SK-N-SH treated with all-trans-retinoic acid at 6 μM for 48 hours (cell line): Measurements from ENCODE around the gene NCAM2.

Source experiments
- ATAC-seq: fragments of 200-7000 bp; cut with Tn5 transposase; 3 replicates; pipeline ENCODE4 v1.9.1; 2020; ENCODE audit warnings: mild to moderate bottlenecking, moderate library complexity
- ARNTL ChIP-seq: fragments of 450-650 bp; formaldehyde crosslinking; IDR thresholded peaks from 2 replicates; pipeline ENCODE4 v1.5.0; 2020; ENCODE audit warnings: low read depth, mild to moderate bottlenecking, moderate library complexity, borderline replicate concordance
- BACH2 ChIP-seq: fragments of 250-450 bp; sonication (Bioruptor Pico); IDR thresholded peaks from 2 replicates; pipeline ENCODE4 v1.9.0; 2021; ENCODE audit warnings: mild to moderate bottlenecking, borderline replicate concordance
- CREB5 ChIP-seq: fragments of 250-450 bp; sonication (Bioruptor Pico); IDR thresholded peaks from 2 replicates; pipeline ENCODE4 v1.5.1; 2020; ENCODE audit warnings: low read depth, mild to moderate bottlenecking, moderate library complexity
- CSDC2 ChIP-seq: fragments of 250-450 bp; sonication (Bioruptor Pico); IDR thresholded peaks from 2 replicates; pipeline ENCODE4 v1.5.0; 2020; ENCODE audit warnings: mild to moderate bottlenecking, moderate library complexity
- CSRNP3 ChIP-seq: fragments of 250-450 bp; sonication (Bioruptor Pico); IDR thresholded peaks from 2 replicates; pipeline ENCODE4 v1.5.1; 2021; ENCODE audit warnings: mild to moderate bottlenecking, moderate library complexity
- ESRRG ChIP-seq: fragments of 250-450 bp; sonication (Bioruptor Pico); IDR thresholded peaks from 2 replicates; pipeline ENCODE4 v1.6.1; 2021; ENCODE audit warnings: mild to moderate bottlenecking
- GLIS3 ChIP-seq: fragments of 250-450 bp; sonication (Bioruptor Pico); IDR thresholded peaks from 2 replicates; pipeline ENCODE4 v1.5.0; 2020; ENCODE audit warnings: mild to moderate bottlenecking, moderate library complexity
- OSR1 ChIP-seq: fragments of 250-450 bp; sonication (Bioruptor Pico); IDR thresholded peaks from 2 replicates; pipeline ENCODE4 v1.8.0; 2022; ENCODE audit warnings: moderate library complexity, mild to moderate bottlenecking, inconsistent platforms
- PATZ1 ChIP-seq: fragments of 250-450 bp; sonication (Bioruptor Pico); IDR thresholded peaks from 2 replicates; pipeline ENCODE4 v1.8.0; 2020; ENCODE audit warnings: mild to moderate bottlenecking, moderate library complexity, borderline replicate concordance
- POU6F1 ChIP-seq: fragments of 250-450 bp; sonication (Bioruptor Pico); IDR thresholded peaks from 2 replicates; pipeline ENCODE4 v1.8.0; 2021; ENCODE audit warnings: low read depth, mild to moderate bottlenecking, moderate library complexity, borderline replicate concordance
- RARB ChIP-seq: fragments of 250-450 bp; sonication (Bioruptor Pico); IDR thresholded peaks from 2 replicates; pipeline ENCODE4 v1.8.0; 2021; ENCODE audit warnings: mild to moderate bottlenecking, moderate library complexity
- SNAI2 ChIP-seq: fragments of 250-450 bp; sonication (Bioruptor Pico); IDR thresholded peaks from 2 replicates; pipeline ENCODE4 v1.5.0; 2020; ENCODE audit warnings: mild to moderate bottlenecking, moderate library complexity
- TCF4 ChIP-seq: fragments of 250-450 bp; sonication (Bioruptor Pico); IDR thresholded peaks from 2 replicates; pipeline ENCODE4 v1.8.0; 2021; ENCODE audit warnings: mild to moderate bottlenecking, moderate library complexity, borderline replicate concordance
- ZC3H10 ChIP-seq: fragments of 250-450 bp; sonication (Bioruptor Pico); IDR thresholded peaks from 2 replicates; pipeline ENCODE4 v1.5.1; 2021; ENCODE audit warnings: mild to moderate bottlenecking, moderate library complexity
- ZFP3 ChIP-seq: fragments of 250-450 bp; sonication (Bioruptor Pico); IDR thresholded peaks from 2 replicates; pipeline ENCODE4 v1.5.0; 2020; ENCODE audit warnings: mild to moderate bottlenecking, moderate library complexity
- ZFP30 ChIP-seq: fragments of 450-650 bp; formaldehyde crosslinking; IDR thresholded peaks from 2 replicates; pipeline ENCODE4 v1.5.0; 2022; ENCODE audit warnings: mild to moderate bottlenecking, moderate library complexity
- ZNF565 ChIP-seq: fragments of 450-650 bp; formaldehyde crosslinking; conservative IDR thresholded peaks from 2 replicates; pipeline ENCODE4 v1.5.0; 2020; ENCODE audit warnings: low read depth, mild to moderate bottlenecking, moderate library complexity
- ZNF70 ChIP-seq: fragments of 450-650 bp; formaldehyde crosslinking; IDR thresholded peaks from 2 replicates; pipeline ENCODE4 v1.5.0; 2020; ENCODE audit warnings: mild to moderate bottlenecking, moderate library complexity
- ZNF8 ChIP-seq: fragments of 450-650 bp; formaldehyde crosslinking; IDR thresholded peaks from 2 replicates; pipeline ENCODE4 v1.5.0; 2020; ENCODE audit warnings: mild to moderate bottlenecking, moderate library complexity

Gene NCAM2

GRCh38 chr21:21114461-21114860 is 116.3 kb downstream of the NCAM2 start (continued):
- TF ChIP-seq OSR1 (CRISPR knock-in tag) (no peak), ESRRG (CRISPR knock-in tag) (no peak), ZNF8 (CRISPR knock-in tag) (no peak), CSRNP3 (CRISPR knock-in tag) (no peak), POU6F1 (CRISPR knock-in tag) (no peak), ZFP30 (CRISPR knock-in tag) (no peak), BACH2 (CRISPR knock-in tag) (no peak)

GRCh38 chr21:21119091-21119490 is 120.9 kb downstream of the NCAM2 start:
- TF ChIP-seq BACH2 (CRISPR knock-in tag): no peak
- TF ChIP-seq CSRNP3 (CRISPR knock-in tag): no peak
- TF ChIP-seq POU6F1 (CRISPR knock-in tag): no peak
- TF ChIP-seq ZNF8 (CRISPR knock-in tag): no peak
- no peak for TF ChIP-seq RARB (CRISPR knock-in tag)
- TF ChIP-seq ARNTL (CRISPR knock-in tag): no peak
- TF ChIP-seq, all 23 proteins: peak for 0
- ATAC-seq: no peak

- ATAC-seq: no peak
- TF ChIP-seq RARB (CRISPR knock-in tag): no peak
- no peak for TF ChIP-seq PATZ1
- no peak for TF ChIP-seq ARNTL (CRISPR knock-in tag)
- no peak for TF ChIP-seq ZNF565 (CRISPR knock-in tag)
- TF ChIP-seq ZC3H10 (CRISPR knock-in tag): no peak
- no peak for TF ChIP-seq CSDC2 (CRISPR knock-in tag)
- no peak for TF ChIP-seq ZFP30 (CRISPR knock-in tag)
- no peak for TF ChIP-seq GLIS3 (CRISPR knock-in tag)
- no peak for TF ChIP-seq TCF4 (CRISPR knock-in tag)
- no peak for TF ChIP-seq BACH2 (CRISPR knock-in tag)
- TF ChIP-seq ESRRG (CRISPR knock-in tag): no peak
- TF ChIP-seq ZNF8 (CRISPR knock-in tag): no peak
- TF ChIP-seq ZNF70 (CRISPR knock-in tag): no peak
- TF ChIP-seq SNAI2 (CRISPR knock-in tag): no peak
- TF ChIP-seq OSR1 (CRISPR knock-in tag): no peak
- TF ChIP-seq ZFP3: no peak
- TF ChIP-seq CREB5: no peak
Measured at GRCh38 chr21:21122680-21123079, 124.5 kb downstream of the NCAM2 start.
